T-helper 1 cell treated with Interleukin-12 subunit alpha and Interleukin-12 subunit beta and Interleukin-4 antibody, amounts not matched to agents 30 μg/mL and 1 μg/mL, for 36 hours (primary cell): Measurements from ENCODE around the gene HPS1.
A peak's percentile ranks its signal among the peaks of the same experiment; 100 is the strongest.

ENCODE experiments used
- H3K27ac Mint-ChIP-seq: one replicate; pipeline ENCODE4 v1.8.0; 2021; ENCODE audit warnings: mild to moderate bottlenecking, mixed read lengths
- H3K27me3 Mint-ChIP-seq: one replicate; pipeline ENCODE4 v1.8.0; 2021; ENCODE audit warnings: low read depth, mixed read lengths
- H3K36me3 Mint-ChIP-seq: one replicate; pipeline ENCODE4 v1.8.0; 2021; ENCODE audit warnings: low read depth, mixed read lengths
- H3K4me1 Mint-ChIP-seq: one replicate; pipeline ENCODE4 v1.8.0; 2021; ENCODE audit warnings: low read depth, mixed read lengths
- H3K4me3 Mint-ChIP-seq: one replicate; pipeline ENCODE4 v1.8.0; 2021; ENCODE audit warnings: mild to moderate bottlenecking, moderate library complexity, mixed read lengths
- H3K9me3 Mint-ChIP-seq: one replicate; pipeline ENCODE4 v1.8.0; 2021; ENCODE audit warnings: mixed read lengths

HPS1 gene

GRCh38 chr10:98403812-98404504, 42.8 kb downstream of the HPS1 start:
- H3K9me3 Mint-ChIP-seq, result no peaks in the 10 kb centered on the region
- peaks cover 5% of the 10 kb centered on the region for H3K4me1 Mint-ChIP-seq
- H3K27ac Mint-ChIP-seq, result no peak overlapping the region
- peaks cover 3% of the 10 kb centered on the region for H3K27me3 Mint-ChIP-seq
- H3K4me3 Mint-ChIP-seq, result no peak overlapping the region
- peaks cover 3% of the 10 kb centered on the region for H3K36me3 Mint-ChIP-seq

DNA sequence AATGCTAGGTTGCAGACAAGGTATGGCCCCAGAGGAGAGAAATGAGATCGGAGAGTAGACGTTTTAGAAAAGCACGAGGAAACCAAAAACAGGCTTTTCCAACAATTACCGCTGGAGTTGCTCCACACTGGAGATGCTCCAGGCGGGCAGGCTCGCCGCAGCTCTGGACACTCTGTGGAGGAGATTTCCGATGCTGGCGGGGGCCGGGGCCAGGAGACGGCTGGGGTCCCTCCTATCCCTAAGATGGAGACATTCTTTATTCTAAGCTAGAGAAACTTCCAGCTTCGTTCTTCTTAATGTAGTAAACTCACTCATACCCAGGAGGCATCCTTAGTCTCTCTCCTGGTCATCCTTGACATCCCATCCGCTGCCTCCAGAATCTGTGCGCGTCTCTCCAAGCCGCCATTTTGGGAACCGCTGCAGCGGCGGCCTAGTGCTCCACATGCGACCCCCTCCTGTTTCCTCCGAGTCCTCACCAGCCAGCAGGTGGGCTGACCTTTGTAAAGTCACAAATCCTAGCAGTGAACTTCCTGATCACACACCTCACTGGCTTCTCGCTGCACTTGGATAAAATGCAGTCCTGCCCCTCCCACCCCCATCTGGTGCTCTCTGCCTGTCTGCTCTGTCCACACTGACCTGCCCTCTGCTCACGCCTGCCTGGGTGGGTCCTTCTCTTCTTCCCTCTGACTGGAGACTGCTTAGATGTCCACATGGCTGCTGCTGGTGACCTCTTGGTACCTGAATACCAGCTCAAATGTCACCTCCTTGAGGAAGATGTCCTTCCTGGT, 43.6 kb downstream of the HPS1 start:
- H3K27ac Mint-ChIP-seq, result no peak overlapping the region
- H3K36me3 Mint-ChIP-seq, result peaks cover 3% of the 10 kb centered on the region
- H3K4me3 Mint-ChIP-seq, result no peak overlapping the region
- H3K4me1 Mint-ChIP-seq, result peaks cover 5% of the 10 kb centered on the region
- H3K9me3 Mint-ChIP-seq, result no peaks in the 10 kb centered on the region
- H3K27me3 Mint-ChIP-seq, result peaks cover 3% of the 10 kb centered on the region

- H3K4me1 Mint-ChIP-seq, result peaks cover 5% of the 10 kb centered on the region
- peaks cover 3% of the 10 kb centered on the region for H3K36me3 Mint-ChIP-seq
- peaks cover 3% of the 10 kb centered on the region for H3K27me3 Mint-ChIP-seq
- no peak overlapping the region for H3K27ac Mint-ChIP-seq
- no peak overlapping the region for H3K4me3 Mint-ChIP-seq
- no peaks in the 10 kb centered on the region for H3K9me3 Mint-ChIP-seq
These were observed 44.3 kb downstream of the HPS1 start for GRCh38 chr10:98402478-98402877.

- no peaks in the 10 kb centered on the region for H3K27me3 Mint-ChIP-seq
- H3K36me3 Mint-ChIP-seq, result peaks cover 3% of the 10 kb centered on the region
- no peaks in the 10 kb centered on the region for H3K9me3 Mint-ChIP-seq
- H3K27ac Mint-ChIP-seq, result no peak overlapping the region
- H3K4me3 Mint-ChIP-seq, result no peak overlapping the region
- peaks cover 5% of the 10 kb centered on the region for H3K4me1 Mint-ChIP-seq
These were observed 46.3 kb downstream of the HPS1 start for GRCh38 chr10:98400482-98400881.

- Mint-ChIP-seq H3K4me1 (peaks cover 4% of the 10 kb centered on the region), H3K36me3 (peaks cover 3% of the 10 kb centered on the region), H3K4me3 (no peak overlapping the region), H3K27me3 (no peaks in the 10 kb centered on the region), H3K27ac (no peak overlapping the region), H3K9me3 (no peaks in the 10 kb centered on the region)
These were observed 47.0 kb downstream of the HPS1 start for GRCh38 chr10:98399784-98400183.

GRCh38 chr10:98397089-98397600, 49.6 kb downstream of the HPS1 start:
- Mint-ChIP-seq H3K27me3 (no peaks in the 10 kb centered on the region), H3K36me3 (no peaks in the 10 kb centered on the region), H3K9me3 (no peaks in the 10 kb centered on the region), H3K4me1 (peaks cover 3% of the 10 kb centered on the region), H3K27ac (no peak overlapping the region), H3K4me3 (no peak overlapping the region)

GRCh38 chr10:98396096-98397063, 50.4 kb downstream of the HPS1 start:
- Mint-ChIP-seq H3K4me3 (no peak overlapping the region), H3K27me3 (no peaks in the 10 kb centered on the region), H3K9me3 (no peaks in the 10 kb centered on the region), H3K36me3 (no peaks in the 10 kb centered on the region), H3K27ac (no peak overlapping the region), H3K4me1 (peaks cover 7% of the 10 kb centered on the region)

GRCh38 chr10:98394851-98395440, 51.8 kb downstream of the HPS1 start:
- Mint-ChIP-seq H3K4me1 (peaks cover 11% of the 10 kb centered on the region), H3K9me3 (no peaks in the 10 kb centered on the region)

GRCh38 chr10:98391578-98391991, 55.1 kb downstream of the HPS1 start:
- no peaks in the 10 kb centered on the region for H3K36me3 Mint-ChIP-seq
- no peaks in the 10 kb centered on the region for H3K27me3 Mint-ChIP-seq
- no peaks in the 10 kb centered on the region for H3K9me3 Mint-ChIP-seq
- H3K27ac Mint-ChIP-seq, result peak overlapping the region; percentile 49
- peaks cover 11% of the 10 kb centered on the region for H3K4me1 Mint-ChIP-seq
- H3K4me3 Mint-ChIP-seq, result peak overlapping the region; percentile 56

More at GRCh38 chr10:98394851-98395440, 51.8 kb downstream of the HPS1 start:
- Mint-ChIP-seq H3K27me3 (no peaks in the 10 kb centered on the region), H3K27ac (no peak overlapping the region), H3K36me3 (no peaks in the 10 kb centered on the region), H3K4me3 (no peak overlapping the region)

DNA sequence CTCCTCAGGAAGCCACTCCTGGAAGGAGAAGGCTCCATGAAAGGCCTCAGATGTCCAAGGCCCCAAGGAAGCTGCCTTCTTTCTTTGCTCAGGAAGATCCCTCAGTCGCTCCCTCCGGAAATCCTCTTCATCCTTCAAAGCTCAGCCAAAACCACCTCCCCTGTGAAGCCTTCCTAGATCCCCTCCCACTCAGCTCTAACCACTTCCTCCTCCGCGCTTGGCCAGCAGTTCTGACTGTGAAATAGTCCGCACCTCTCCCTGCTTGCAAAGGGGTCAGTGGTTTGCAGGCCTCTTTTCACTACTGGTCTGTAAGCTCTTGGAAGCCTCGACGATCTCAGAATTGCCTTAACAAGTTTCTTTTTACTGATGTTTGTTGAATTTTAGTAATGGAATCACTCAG, 55.7 kb downstream of the HPS1 start:
- Mint-ChIP-seq H3K27me3 (no peaks in the 10 kb centered on the region), H3K9me3 (no peaks in the 10 kb centered on the region), H3K4me3 (peak overlapping the region; percentile 56), H3K4me1 (peaks cover 11% of the 10 kb centered on the region), H3K36me3 (no peaks in the 10 kb centered on the region), H3K27ac (peak overlapping the region; percentile 49)

GRCh38 chr10:98390406-98390805, 56.3 kb downstream of the HPS1 start:
- Mint-ChIP-seq H3K4me1 (peaks cover 11% of the 10 kb centered on the region), H3K27ac (no peak overlapping the region), H3K27me3 (no peaks in the 10 kb centered on the region), H3K4me3 (no peak overlapping the region), H3K36me3 (no peaks in the 10 kb centered on the region), H3K9me3 (no peaks in the 10 kb centered on the region)

GRCh38 chr10:98389398-98389797, 57.3 kb downstream of the HPS1 start:
- Mint-ChIP-seq H3K4me1 (peaks cover 11% of the 10 kb centered on the region), H3K36me3 (no peaks in the 10 kb centered on the region), H3K27ac (no peak overlapping the region), H3K27me3 (no peaks in the 10 kb centered on the region), H3K4me3 (no peak overlapping the region), H3K9me3 (no peaks in the 10 kb centered on the region)

GRCh38 chr10:98388101-98388655, 58.6 kb downstream of the HPS1 start:
- no peak overlapping the region for H3K4me3 Mint-ChIP-seq
- no peaks in the 10 kb centered on the region for H3K9me3 Mint-ChIP-seq
- H3K36me3 Mint-ChIP-seq, result no peaks in the 10 kb centered on the region
- H3K4me1 Mint-ChIP-seq, result peaks cover 11% of the 10 kb centered on the region
- H3K27me3 Mint-ChIP-seq, result no peaks in the 10 kb centered on the region
- H3K27ac Mint-ChIP-seq, result no peak overlapping the region
